Gastroesophageal sphincter (tissue), 3 donors: ENCODE measurements around the gene KRTAP9-9.

Experiments used
- CTCF ChIP-seq, 4 experiments: fragments of 200-600 bp in 2 of 4; fragments of 450-650 bp in 2 of 4; sonication (generic) in 1 of 4; IDR thresholded peaks; one replicate each; pipeline ENCODE4 v1.5.1; 2017 to 2019; ENCODE audit warnings: antibody characterized with exemption in 4 of 4, mild to moderate bottlenecking in 2 of 4, moderate library complexity in 2 of 4
- EP300 ChIP-seq: sonication (generic); formaldehyde crosslinking; IDR thresholded peaks from one replicate; pipeline ENCODE4 v1.6.1; 2017; ENCODE audit warnings: antibody characterized with exemption, mild to moderate bottlenecking
- POLR2A ChIP-seq, 2 donors: fragments of 450-650 bp; IDR thresholded peaks; one replicate each; pipeline ENCODE4 v1.6.1; 2017; ENCODE audit warnings: antibody characterized with exemption in 2 of 2, mild to moderate bottlenecking in 2 of 2, moderate library complexity in 1 of 2
- POLR2AphosphoS5 ChIP-seq: sonication (generic); formaldehyde crosslinking; IDR thresholded peaks from one replicate; pipeline ENCODE4 v1.6.1; 2017; ENCODE audit warnings: antibody characterized with exemption

GRCh38 chr17:41304091-41304490 is 48.9 kb downstream of the KRTAP9-9 start:
- no peak for TF ChIP-seq CTCF (IDR thresholded peaks at IDR 0.05)
- TF ChIP-seq EP300 = no peak
- TF ChIP-seq POLR2A (IDR thresholded peaks at IDR 0.05) = no peak
- no peak for TF ChIP-seq POLR2AphosphoS5
